Measurements from ENCODE around the gene BACE2. TPM values are rescaled to one million over a fixed set of nuclear protein-coding genes. Genes with fewer than 3 reads are reported as not detected.

The BACE2 gene
- total RNA-seq, 1 donor from 2014 or later: 16.8 TPM

DNA sequence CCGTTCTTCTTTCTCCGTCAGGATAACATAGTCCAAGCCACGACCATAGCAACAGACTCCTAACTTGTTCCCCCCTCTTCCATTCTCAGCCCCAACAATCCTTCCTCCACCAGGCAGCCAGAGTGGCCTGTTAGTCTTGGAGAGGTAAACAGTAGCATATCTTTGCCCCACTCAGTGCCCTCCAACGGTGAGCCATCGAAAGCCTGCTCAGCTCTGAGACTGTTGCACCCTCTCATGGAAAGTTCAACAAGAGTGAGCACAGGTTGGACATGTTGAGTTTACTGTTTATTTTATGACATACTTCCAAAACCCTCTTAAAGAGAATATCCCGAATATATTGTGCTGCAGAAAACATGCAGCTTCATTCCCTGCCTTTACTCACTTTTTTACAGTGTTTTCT is 30.1 kb upstream of the BACE2 start:
- H2AFZ ChIP-seq (ENCODE audit: low read depth, low read length): no peak overlapping the region
- Mint-ChIP-seq H3K27me3 (ENCODE audit: low read depth, unreplicated experiment) (peaks cover 14% of the 10 kb centered on the region), H3K4me1 (ENCODE audit: low read depth, unreplicated experiment) (peaks cover 12% of the 10 kb centered on the region), H3K9me3 (ENCODE audit: unreplicated experiment) (peaks cover 4% of the 10 kb centered on the region), H3K4me3 (ENCODE audit: unreplicated experiment) (no peak overlapping the region), H3K27ac (ENCODE audit: unreplicated experiment) (no peak overlapping the region), H3K36me3 (ENCODE audit: low read depth, unreplicated experiment) (no peaks in the 10 kb centered on the region)
- no peak for DNase-seq (ENCODE audit: low read depth)
- H3K9ac ChIP-seq (ENCODE audit: low read length): no peak overlapping the region
- FAIRE-seq: no peak
- no peak overlapping the region for H3K4me2 ChIP-seq (ENCODE audit: low read length)
- no peak overlapping the region for H3K27ac ChIP-seq (ENCODE audit: low read depth, low read length)
- H3K27me3 ChIP-seq (ENCODE audit: insufficient read depth, low read length): no peaks in the 10 kb centered on the region
- H3K36me3 ChIP-seq (ENCODE audit: insufficient read depth, low read length): no peaks in the 10 kb centered on the region
- peaks cover 22% of the 10 kb centered on the region for H3K4me1 ChIP-seq (ENCODE audit: insufficient read depth, low read length)
- H3K9me3 ChIP-seq (ENCODE audit: insufficient read depth, low read depth, low read length): no peaks in the 10 kb centered on the region
- H3K4me3 ChIP-seq (ENCODE audit: insufficient read depth, low read depth, low read length): no peak overlapping the region
- TF ChIP-seq EZH2 (IDR thresholded peaks at IDR 0.05; ENCODE audit: insufficient read depth, low read length) (no peak), CTCF (IDR thresholded peaks at IDR 0.05; ENCODE audit: insufficient read depth, low read depth, low read length) (no peak)
- no peaks in the 10 kb centered on the region for H4K20me1 ChIP-seq (ENCODE audit: insufficient read depth, low read length)
- no peaks in the 10 kb centered on the region for H3K79me2 ChIP-seq (ENCODE audit: insufficient read depth, low read length)

DNA sequence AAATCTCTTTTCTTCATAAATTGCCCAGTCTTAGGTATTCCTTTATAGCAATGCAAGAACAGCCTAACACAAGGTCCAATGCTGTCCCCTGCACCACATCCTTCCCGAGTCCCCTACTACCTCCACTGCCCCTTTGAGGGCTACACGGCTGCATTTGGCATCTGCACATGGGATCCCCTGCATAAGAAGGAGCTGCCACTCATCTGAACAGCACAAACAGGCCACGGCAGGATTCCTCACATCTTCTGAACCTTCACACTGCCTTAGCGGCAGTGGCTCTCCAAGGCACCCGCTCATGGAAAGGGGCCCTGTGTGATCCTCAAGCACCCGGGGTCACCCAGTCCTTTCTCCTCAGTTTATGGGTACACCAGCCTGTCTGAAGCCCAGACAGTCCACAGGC is 29.2 kb upstream of the BACE2 start:
- Mint-ChIP-seq H3K4me3 (ENCODE audit: unreplicated experiment) (no peak overlapping the region), H3K9me3 (ENCODE audit: unreplicated experiment) (peaks cover 4% of the 10 kb centered on the region), H3K27ac (ENCODE audit: unreplicated experiment) (no peak overlapping the region), H3K36me3 (ENCODE audit: low read depth, unreplicated experiment) (no peaks in the 10 kb centered on the region), H3K27me3 (ENCODE audit: low read depth, unreplicated experiment) (peaks cover 16% of the 10 kb centered on the region), H3K4me1 (ENCODE audit: low read depth, unreplicated experiment) (peaks cover 12% of the 10 kb centered on the region)
- Histone ChIP-seq H3K36me3 (ENCODE audit: insufficient read depth, low read length) (no peaks in the 10 kb centered on the region), H3K4me2 (ENCODE audit: low read length) (no peak overlapping the region), H4K20me1 (ENCODE audit: insufficient read depth, low read length) (no peaks in the 10 kb centered on the region), H3K27ac (ENCODE audit: low read depth, low read length) (no peak overlapping the region), H3K9me3 (ENCODE audit: insufficient read depth, low read depth, low read length) (no peaks in the 10 kb centered on the region), H3K79me2 (ENCODE audit: insufficient read depth, low read length) (no peaks in the 10 kb centered on the region), H3K9ac (ENCODE audit: low read length) (no peak overlapping the region), H2AFZ (ENCODE audit: low read depth, low read length) (no peak overlapping the region), H3K4me3 (ENCODE audit: insufficient read depth, low read depth, low read length) (no peak overlapping the region), H3K27me3 (ENCODE audit: insufficient read depth, low read length) (no peaks in the 10 kb centered on the region), H3K4me1 (ENCODE audit: insufficient read depth, low read length) (peaks cover 22% of the 10 kb centered on the region)
- FAIRE-seq: no peak
- TF ChIP-seq CTCF (IDR thresholded peaks at IDR 0.05; ENCODE audit: insufficient read depth, low read depth, low read length) (no peak), EZH2 (IDR thresholded peaks at IDR 0.05; ENCODE audit: insufficient read depth, low read length) (no peak)
- DNase-seq (ENCODE audit: low read depth): no peak

- H3K36me3 Mint-ChIP-seq (ENCODE audit: low read depth, unreplicated experiment): no peaks in the 10 kb centered on the region
- peaks cover 4% of the 10 kb centered on the region for H3K9me3 Mint-ChIP-seq (ENCODE audit: unreplicated experiment)
- H3K27ac ChIP-seq (ENCODE audit: low read depth, low read length): no peak overlapping the region
- no peak overlapping the region for H2AFZ ChIP-seq (ENCODE audit: low read depth, low read length)
- H3K27me3 Mint-ChIP-seq (ENCODE audit: low read depth, unreplicated experiment): peaks cover 16% of the 10 kb centered on the region
- peaks cover 22% of the 10 kb centered on the region for H3K4me1 ChIP-seq (ENCODE audit: insufficient read depth, low read length)
- no peaks in the 10 kb centered on the region for H3K36me3 ChIP-seq (ENCODE audit: insufficient read depth, low read length)
- FAIRE-seq (no peak), DNase-seq (ENCODE audit: low read depth) (no peak)
- no peak overlapping the region for H3K9ac ChIP-seq (ENCODE audit: low read length)
- no peaks in the 10 kb centered on the region for H3K27me3 ChIP-seq (ENCODE audit: insufficient read depth, low read length)
- H3K4me2 ChIP-seq (ENCODE audit: low read length): no peak overlapping the region
- no peaks in the 10 kb centered on the region for H4K20me1 ChIP-seq (ENCODE audit: insufficient read depth, low read length)
- peaks cover 12% of the 10 kb centered on the region for H3K4me1 Mint-ChIP-seq (ENCODE audit: low read depth, unreplicated experiment)
- no peak overlapping the region for H3K4me3 ChIP-seq (ENCODE audit: insufficient read depth, low read depth, low read length)
- TF ChIP-seq EZH2 (IDR thresholded peaks at IDR 0.05; ENCODE audit: insufficient read depth, low read length) (no peak), CTCF (IDR thresholded peaks at IDR 0.05; ENCODE audit: insufficient read depth, low read depth, low read length) (no peak)
- H3K9me3 ChIP-seq (ENCODE audit: insufficient read depth, low read depth, low read length): no peaks in the 10 kb centered on the region
- no peaks in the 10 kb centered on the region for H3K79me2 ChIP-seq (ENCODE audit: insufficient read depth, low read length)
- no peak overlapping the region for H3K4me3 Mint-ChIP-seq (ENCODE audit: unreplicated experiment)
- H3K27ac Mint-ChIP-seq (ENCODE audit: unreplicated experiment): no peak overlapping the region
These were observed 28.7 kb upstream of the BACE2 start for GRCh38 chr21:41139275-41139674.
